ENCODE results near the gene MAB21L4. TPM values are rescaled to one million over a fixed set of nuclear protein-coding genes. Genes with fewer than 3 reads are reported as not detected.

MAB21L4 gene
- total RNA-seq, 6 experiments from 2014 or later = 3.7 to 17.0 (median 5.2) TPM

- peak; percentile 29 for TF ChIP-seq POLR2A (IDR thresholded peaks at IDR 0.05)
- no peak for TF ChIP-seq CTCF (IDR thresholded peaks at IDR 0.05)
- Histone ChIP-seq H3K27ac (peak overlapping the region in 1 of 3 donors; percentile 67), H3K4me1 (peaks cover 0 to 64% (median 19%) of the 10 kb centered on the region in 4 donors), H3K4me3 (no peak overlapping the region), H3K36me3 (peaks cover 0 to 20% (median 5%) of the 10 kb centered on the region in 4 donors), H3K27me3 (no peaks in the 10 kb centered on the region), H3K9me3 (no peaks in the 10 kb centered on the region)
- peak; percentile 60 to 76 (median 66) for ATAC-seq
- intact Hi-C loops (cut with DNase I) = no loop called here
- DNase-seq = peak; percentile 85 to 95 (median 95)
- WGBS (ENCODE audit: insufficient coverage, low coverage, low lambda C conversion rate, missing lambda C conversion rate) = 41% methylated on average over 6 of the region's 18 CpGs
Measured at GRCh38 chr2:240886678-240887609, 9.0 kb downstream of the MAB21L4 start.

GRCh38 chr2:240886023-240886565 lies 9.9 kb downstream of the MAB21L4 start:
- Histone ChIP-seq H3K27me3 (no peaks in the 10 kb centered on the region), H3K4me1 (peaks cover 0 to 71% (median 23%) of the 10 kb centered on the region in 4 donors), H3K9me3 (no peaks in the 10 kb centered on the region), H3K27ac (peak overlapping the region in 1 of 3 donors; percentile 67), H3K36me3 (peaks cover 0 to 29% (median 5%) of the 10 kb centered on the region in 4 donors), H3K4me3 (no peak overlapping the region)
- TF ChIP-seq POLR2A (IDR thresholded peaks at IDR 0.05) (no peak), CTCF (IDR thresholded peaks at IDR 0.05) (no peak)
- ATAC-seq (peak in 3 of 4 donors; percentile 1 to 21 (median 2)), DNase-seq (peak in 2 of 3 donors; percentile 62 to 70)
- intact Hi-C loops (cut with DNase I) = no loop called here
- 38% methylated on average over 4 of the region's 5 CpGs for WGBS (ENCODE audit: insufficient coverage, low coverage, low lambda C conversion rate, missing lambda C conversion rate)

DNA sequence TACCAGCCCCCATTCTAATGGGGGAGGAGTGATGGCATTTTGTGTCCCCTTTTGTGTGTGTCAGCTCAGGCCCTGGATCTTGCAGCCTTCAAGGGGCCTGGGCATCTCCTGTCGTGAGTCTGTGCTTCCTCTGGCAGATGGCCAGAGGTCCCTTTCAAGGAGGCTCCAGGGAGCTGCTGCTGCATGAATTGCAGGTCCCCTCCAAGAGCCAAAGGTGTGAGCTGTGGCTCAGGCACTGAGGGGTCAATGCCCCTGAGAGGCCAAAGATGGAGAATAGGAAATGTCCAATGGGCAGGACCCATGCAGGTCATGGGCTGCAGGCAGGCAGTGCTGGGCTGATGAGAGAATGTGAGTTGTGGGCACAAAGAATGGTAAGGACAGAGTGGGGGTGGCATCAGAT lies 10.4 kb downstream of the MAB21L4 start:
- DNase-seq (peak in 2 of 3 donors; percentile 70 to 71), ATAC-seq (peak in 3 of 4 donors; percentile 1 to 26 (median 2))
- peaks cover 0 to 32% (median 5%) of the 10 kb centered on the region in 4 donors for H3K36me3 ChIP-seq
- no peaks in the 10 kb centered on the region for H3K27me3 ChIP-seq
- H3K4me1 ChIP-seq = peaks cover 0 to 71% (median 25%) of the 10 kb centered on the region in 4 donors
- intact Hi-C loops (cut with DNase I) = no loop called here
- no peak overlapping the region for H3K4me3 ChIP-seq
- no peaks in the 10 kb centered on the region for H3K9me3 ChIP-seq
- TF ChIP-seq CTCF (IDR thresholded peaks at IDR 0.05) (no peak), POLR2A (IDR thresholded peaks at IDR 0.05) (no peak)
- peak overlapping the region in 1 of 3 donors; percentile 67 for H3K27ac ChIP-seq
- WGBS (ENCODE audit: insufficient coverage, low coverage, low lambda C conversion rate, missing lambda C conversion rate) = no CpG with 5 or more reads among the region's 1 CpG

- intact Hi-C loops (cut with DNase I) = no loop called here
- Histone ChIP-seq H3K27ac (peak overlapping the region in 1 of 3 donors; percentile 67), H3K27me3 (no peaks in the 10 kb centered on the region), H3K36me3 (peaks cover 0 to 32% (median 5%) of the 10 kb centered on the region in 4 donors), H3K9me3 (no peaks in the 10 kb centered on the region), H3K4me3 (no peak overlapping the region), H3K4me1 (peaks cover 0 to 70% (median 23%) of the 10 kb centered on the region in 4 donors)
- TF ChIP-seq CTCF (IDR thresholded peaks at IDR 0.05) (no peak), POLR2A (IDR thresholded peaks at IDR 0.05) (no peak)
- 73% methylated on average over 3 of the region's 3 CpGs for WGBS (ENCODE audit: insufficient coverage, low coverage, low lambda C conversion rate, missing lambda C conversion rate)
- ATAC-seq (no peak), DNase-seq (no peak)
Measured at GRCh38 chr2:240884745-240885144, 11.2 kb downstream of the MAB21L4 start.
